OCI-LY1 (cell line): ENCODE measurements around the gene PTPRU.

Experiments used
- H2AFZ ChIP-seq: fragments of 200-600 bp; sonication (generic), shearing (Covaris generic); 2 replicates; pipeline ENCODE4 v1.6.0; 2014; ENCODE audit warnings: antibody characterized with exemption, mild to moderate bottlenecking, low read length
- H3F3A ChIP-seq: fragments of 200-600 bp; sonication (generic), shearing (Covaris generic); 2 replicates; pipeline ENCODE4 v1.6.0; 2014; ENCODE audit warnings: mild to moderate bottlenecking, antibody characterized with exemption, low read length, moderate library complexity; ENCODE audit not compliant: insufficient read depth
- H3K27ac ChIP-seq: fragments of 200-600 bp; sonication (generic); 2 replicates; pipeline ENCODE4 v1.5.1; 2014; ENCODE audit warnings: low read length, mixed run types, mild to moderate bottlenecking, low read depth; ENCODE audit not compliant: poor library complexity, severe bottlenecking
- H3K27me3 ChIP-seq: fragments of 200-600 bp; sonication (generic); 2 replicates; pipeline ENCODE4 v1.6.0; 2014; ENCODE audit warnings: antibody characterized with exemption, mild to moderate bottlenecking, low read length, moderate library complexity; ENCODE audit not compliant: insufficient read depth
- H3K36me3 ChIP-seq: fragments of 200-600 bp; sonication (generic); 2 replicates; pipeline ENCODE4 v1.6.1; 2014; ENCODE audit warnings: mild to moderate bottlenecking, antibody characterized with exemption, low read length, moderate library complexity, mixed read lengths; ENCODE audit not compliant: insufficient read depth
- H3K4me1 ChIP-seq: fragments of 200-600 bp; sonication (generic); 2 replicates; pipeline ENCODE4 v1.5.1; 2014; ENCODE audit warnings: mild to moderate bottlenecking, low read length, moderate library complexity; ENCODE audit not compliant: insufficient read depth, severe bottlenecking
- H3K4me2 ChIP-seq: fragments of 200-600 bp; sonication (generic), shearing (Covaris generic); 2 replicates; pipeline ENCODE4 v1.6.1; 2014; ENCODE audit warnings: low read length
- H3K4me3 ChIP-seq: fragments of 200-600 bp; sonication (generic); 2 replicates; pipeline ENCODE4 v1.5.1; 2014; ENCODE audit warnings: low read length, low read depth, mild to moderate bottlenecking, mixed read lengths; ENCODE audit not compliant: poor library complexity, severe bottlenecking
- H3K79me2 ChIP-seq: fragments of 200-600 bp; shearing (Covaris generic); 2 replicates; pipeline ENCODE4 v1.6.1; 2016; ENCODE audit warnings: mixed run types, low read length, mixed read lengths; ENCODE audit not compliant: insufficient read depth
- H3K9ac ChIP-seq: fragments of 200-600 bp; sonication (generic), shearing (Covaris generic); 2 replicates; pipeline ENCODE4 v1.6.1; 2014; ENCODE audit warnings: mild to moderate bottlenecking, low read length, mixed read lengths
- H3K9me2 ChIP-seq: fragments of 200-600 bp; sonication (generic), shearing (Covaris generic); 2 replicates; pipeline ENCODE4 v1.6.1; 2014; ENCODE audit warnings: low read depth, mild to moderate bottlenecking, low read length, mixed read lengths
- H3K9me3 ChIP-seq: fragments of 200-600 bp; shearing (Covaris generic); 2 replicates; pipeline ENCODE4 v1.6.1; 2014; ENCODE audit warnings: low read length, mixed read lengths
- H4K20me1 ChIP-seq: fragments of 200-600 bp; sonication (generic), shearing (Covaris generic); 2 replicates; pipeline ENCODE4 v1.6.0; 2016; ENCODE audit warnings: mild to moderate bottlenecking, low read length; ENCODE audit not compliant: insufficient read depth
- CTCF ChIP-seq: fragments of 200-600 bp; sonication (generic), shearing (Covaris generic); IDR thresholded peaks from 2 replicates; pipeline ENCODE4 v1.5.1; 2017; ENCODE audit warnings: mild to moderate bottlenecking, antibody characterized with exemption, low read length, moderate library complexity, mixed read lengths
- EZH2 ChIP-seq: fragments of 200-600 bp; sonication (generic), shearing (Covaris generic); IDR thresholded peaks from 2 replicates; pipeline ENCODE4 v1.8.0; 2017; ENCODE audit warnings: borderline replicate concordance, mixed run types, mild to moderate bottlenecking, antibody characterized with exemption, low read length, moderate library complexity, mixed read lengths

PTPRU gene

GRCh38 chr1:29235955-29236711 lies at the start of gene PTPRU:
Gene PTPRU, plus strand, starts transcription at chr1:29236522. Its CDS starts 123 bp downstream, at chr1:29236645.
- Histone ChIP-seq H4K20me1 (no peaks in the 10 kb centered on the region), H3K4me3 (peak within 1 kb of the TSS; percentile 51), H3F3A (no peaks in the 10 kb centered on the region), H3K4me2 (peak within 1 kb of the TSS; percentile 81), H3K79me2 (no peaks in the 10 kb centered on the region), H3K9me2 (no peaks in the 10 kb centered on the region), H3K4me1 (peaks cover 22% of the 10 kb centered on the region), H2AFZ (no peak within 1 kb of the TSS), H3K27me3 (no peaks in the 10 kb centered on the region), H3K27ac (no peak within 1 kb of the TSS), H3K9me3 (no peaks in the 10 kb centered on the region), H3K36me3 (no peaks in the 10 kb centered on the region), H3K9ac (peak within 1 kb of the TSS; percentile 23; the same call in 1 of the 2 replicates)
- TF ChIP-seq EZH2 (no peak), CTCF (peak; percentile 57)

- peaks cover 13% of the 10 kb centered on the region for H3K4me1 ChIP-seq
- no peaks in the 10 kb centered on the region for H4K20me1 ChIP-seq
- no peak overlapping the region for H2AFZ ChIP-seq
- H3F3A ChIP-seq = no peaks in the 10 kb centered on the region
- TF ChIP-seq EZH2 (no peak), CTCF (no peak)
- no peaks in the 10 kb centered on the region for H3K36me3 ChIP-seq
- H3K4me2 ChIP-seq = no peak overlapping the region
- no peaks in the 10 kb centered on the region for H3K9me2 ChIP-seq
- H3K9me3 ChIP-seq = no peaks in the 10 kb centered on the region
- H3K9ac ChIP-seq = no peak overlapping the region
- H3K27ac ChIP-seq = no peak overlapping the region
- H3K79me2 ChIP-seq = no peaks in the 10 kb centered on the region
- no peak overlapping the region for H3K4me3 ChIP-seq
- H3K27me3 ChIP-seq = no peaks in the 10 kb centered on the region
Measured at GRCh38 chr1:29186707-29187106, 49.6 kb upstream of the PTPRU start.

GRCh38 chr1:29190718-29191117 lies 45.6 kb upstream of the PTPRU start:
- Histone ChIP-seq H3K27ac (no peak overlapping the region), H3F3A (no peaks in the 10 kb centered on the region), H2AFZ (no peak overlapping the region), H3K4me2 (no peak overlapping the region), H3K79me2 (no peaks in the 10 kb centered on the region), H4K20me1 (no peaks in the 10 kb centered on the region), H3K36me3 (peaks cover 17% of the 10 kb centered on the region; the same call in 1 of the 2 replicates), H3K4me3 (no peak overlapping the region), H3K4me1 (no peaks in the 10 kb centered on the region), H3K27me3 (no peaks in the 10 kb centered on the region), H3K9me2 (no peaks in the 10 kb centered on the region), H3K9me3 (no peaks in the 10 kb centered on the region), H3K9ac (no peak overlapping the region)
- no peak for TF ChIP-seq CTCF
- no peak for TF ChIP-seq EZH2
